ENCODE measurements around the gene RBFOX1. TPM values are rescaled to one million over a fixed set of nuclear protein-coding genes. Genes with fewer than 3 reads are reported as not detected.

Gene RBFOX1
- total and polyA plus RNA-seq, 10 of the 15 experiments (the other 5 are each of a cell fraction or from before 2014, with no cell fraction given), result 0.87 TPM; not detected in 9

DNA sequence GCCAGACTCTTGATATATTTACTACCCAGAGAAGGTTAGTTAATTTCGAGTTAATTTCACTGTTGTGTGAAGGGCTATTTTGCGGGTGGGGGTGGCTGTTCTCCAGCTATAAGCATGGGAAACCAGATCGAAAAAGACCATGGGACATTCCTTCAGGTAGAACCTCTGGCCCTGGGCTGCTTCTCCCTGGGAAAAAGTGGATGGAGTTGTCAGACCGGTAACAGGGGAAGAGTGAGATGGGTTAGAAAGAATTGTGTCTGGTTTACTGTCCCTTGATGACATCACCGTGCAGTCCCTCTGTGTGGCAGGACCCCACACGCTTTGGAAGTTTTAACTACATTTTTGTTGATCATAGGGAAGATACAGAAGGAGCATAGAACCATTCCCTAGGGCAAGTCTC lies 296.3 kb downstream of the RBFOX1 start:
- no TSS peak for BruUV-seq (replicated peaks)
- DNase-seq (ENCODE audit: low read depth, low spot score), result no peak
- Histone ChIP-seq H3K27ac (ENCODE audit: control insufficient read depth, insufficient read depth) (no peak overlapping the region), H3K27me3 (replicated peaks in 1 of 2; ENCODE audit: control insufficient read depth in 2 of 2, insufficient read depth in 2 of 2, low read length in 1 of 2) (no peaks in the 10 kb centered on the region), H4K20me1 (ENCODE audit: control insufficient read depth, insufficient read depth) (no peaks in the 10 kb centered on the region), H3K4me3 (no peak overlapping the region), H3K4me2 (ENCODE audit: control insufficient read depth, insufficient read depth) (no peak overlapping the region), H3K36me3 (ENCODE audit: control insufficient read depth in 2 of 2, insufficient read depth in 2 of 2, low read length in 1 of 2) (no peaks in the 10 kb centered on the region), H3K79me2 (ENCODE audit: control insufficient read depth, insufficient read depth, low read length) (no peaks in the 10 kb centered on the region), H3K9me3 (replicated peaks; ENCODE audit: control insufficient read depth, insufficient read depth, low read length) (no peaks in the 10 kb centered on the region; the same call in 2 of the 3 replicates), H2AFZ (ENCODE audit: control insufficient read depth, low read depth, low read length) (no peak overlapping the region), H3K4me1 (ENCODE audit: control insufficient read depth, insufficient read depth, low read length) (no peaks in the 10 kb centered on the region), H3K9ac (ENCODE audit: control insufficient read depth, insufficient read depth, low read length) (no peak overlapping the region)
- ChIA-PET CTCF (no interaction called here), POLR2A (no interaction called here), SMC1A (ENCODE audit: uncharacterized antibody, unreplicated experiment) (no interaction called here), RAD21 (ENCODE audit: unreplicated experiment) (no interaction called here)
- in situ Hi-C loops (cut with MboI) (no loop called here), intact Hi-C loops (cut with micrococcal nuclease; ENCODE audit: unreplicated experiment) (no loop called here)
- FAIRE-seq, result no peak
- no peak for TF ChIP-seq FOXM1 (IDR thresholded peaks at IDR 0.05; ENCODE audit: low read depth, low read length)
- no peak for TF ChIP-seq MEF2B (IDR thresholded peaks at IDR 0.05; ENCODE audit: partially characterized antibody, poor library complexity, severe bottlenecking)
- no peak for TF ChIP-seq CEBPB (IDR thresholded peaks at IDR 0.05; ENCODE audit: borderline replicate concordance in 1 of 2, low read depth in 2 of 2, low read length in 2 of 2)
- no peak for TF ChIP-seq NRF1 (conservative IDR thresholded peaks at IDR 0.05; ENCODE audit: low read depth, low read length)
- TF ChIP-seq NFXL1 (IDR thresholded peaks at IDR 0.05; ENCODE audit: borderline replicate concordance), result no peak
- TF ChIP-seq, protein P1, sequence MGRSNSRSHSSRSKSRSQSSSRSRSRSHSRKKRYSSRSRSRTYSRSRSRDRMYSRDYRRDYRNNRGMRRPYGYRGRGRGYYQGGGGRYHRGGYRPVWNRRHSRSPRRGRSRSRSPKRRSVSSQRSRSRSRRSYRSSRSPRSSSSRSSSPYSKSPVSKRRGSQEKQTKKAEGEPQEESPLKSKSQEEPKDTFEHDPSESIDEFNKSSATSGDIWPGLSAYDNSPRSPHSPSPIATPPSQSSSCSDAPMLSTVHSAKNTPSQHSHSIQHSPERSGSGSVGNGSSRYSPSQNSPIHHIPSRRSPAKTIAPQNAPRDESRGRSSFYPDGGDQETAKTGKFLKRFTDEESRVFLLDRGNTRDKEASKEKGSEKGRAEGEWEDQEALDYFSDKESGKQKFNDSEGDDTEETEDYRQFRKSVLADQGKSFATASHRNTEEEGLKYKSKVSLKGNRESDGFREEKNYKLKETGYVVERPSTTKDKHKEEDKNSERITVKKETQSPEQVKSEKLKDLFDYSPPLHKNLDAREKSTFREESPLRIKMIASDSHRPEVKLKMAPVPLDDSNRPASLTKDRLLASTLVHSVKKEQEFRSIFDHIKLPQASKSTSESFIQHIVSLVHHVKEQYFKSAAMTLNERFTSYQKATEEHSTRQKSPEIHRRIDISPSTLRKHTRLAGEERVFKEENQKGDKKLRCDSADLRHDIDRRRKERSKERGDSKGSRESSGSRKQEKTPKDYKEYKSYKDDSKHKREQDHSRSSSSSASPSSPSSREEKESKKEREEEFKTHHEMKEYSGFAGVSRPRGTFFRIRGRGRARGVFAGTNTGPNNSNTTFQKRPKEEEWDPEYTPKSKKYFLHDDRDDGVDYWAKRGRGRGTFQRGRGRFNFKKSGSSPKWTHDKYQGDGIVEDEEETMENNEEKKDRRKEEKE (IDR thresholded peaks at IDR 0.05), result no peak
- WGBS (ENCODE audit: insufficient coverage, insufficient replicate concordance, low lambda C conversion rate, missing lambda C conversion rate), result 21% methylated on average over 6 of the region's 6 CpGs
- ATAC-seq, result no peak

Data from GM12878 (cell line).